Spleen (tissue), 7 donors: ENCODE results near the gene NCOA3.

ENCODE experiments used
- POLR2A ChIP-seq, 3 donors: fragments of 450-650 bp; IDR thresholded peaks; one replicate each; pipeline ENCODE4 v1.5.1; 2017; ENCODE audit warnings: antibody characterized with exemption in 3 of 3, mild to moderate bottlenecking in 1 of 3
- TF ChIP-seq, protein P1 (sequence below), 11 experiments: fragments of 200-600 bp in 7 of 11; fragments of 450-650 bp in 4 of 11; sonication (generic) in 4 of 11; IDR thresholded peaks in 8 of 11; conservative IDR thresholded peaks in 3 of 11; 1 replicate in 7 of 11; 2 replicates in 4 of 11; pipeline versions ENCODE4 v1.4.0 to v1.8.0; 2016 to 2021; ENCODE audit warnings: antibody characterized with exemption in 11 of 11, inconsistent platforms in 4 of 11, mild to moderate bottlenecking in 1 of 11
- donor health status: DM: no; HTN: no; CAD: no; lungs with moderate emphysema.
- donor health status: DM: no; HTN: no; CAD: no.
- donor health status: DM: no; HTN: no; CAD: no.

DNA sequence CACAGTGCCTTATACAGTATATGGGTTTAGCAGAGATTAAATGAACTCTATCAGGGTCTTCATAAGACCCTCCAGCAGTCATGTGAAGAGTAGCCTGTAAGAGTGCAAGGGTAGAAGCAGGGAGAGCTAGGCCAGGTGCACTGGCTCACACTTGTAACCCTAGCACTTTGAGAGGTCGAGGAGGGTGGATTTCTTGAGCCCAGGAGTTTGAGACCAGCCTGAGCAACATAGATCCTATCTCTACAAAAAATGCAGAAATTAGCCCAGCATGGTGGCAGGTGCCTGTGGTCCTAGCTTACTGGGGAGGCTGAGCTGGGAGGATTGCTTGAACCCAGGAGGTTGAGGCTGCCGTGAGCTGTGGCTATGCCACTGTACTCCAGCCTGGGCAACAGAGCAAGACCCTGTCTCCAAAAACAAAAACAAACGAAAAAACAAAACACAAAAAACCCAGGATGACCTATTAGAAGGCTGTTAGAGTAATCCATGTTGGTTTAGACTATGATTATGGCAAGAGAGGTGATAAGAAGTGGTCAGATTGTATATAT lies 31.9 kb downstream of the NCOA3 start:
- TF ChIP-seq POLR2A (IDR thresholded peaks at IDR 0.05) = no peak
- TF ChIP-seq, protein P1, sequence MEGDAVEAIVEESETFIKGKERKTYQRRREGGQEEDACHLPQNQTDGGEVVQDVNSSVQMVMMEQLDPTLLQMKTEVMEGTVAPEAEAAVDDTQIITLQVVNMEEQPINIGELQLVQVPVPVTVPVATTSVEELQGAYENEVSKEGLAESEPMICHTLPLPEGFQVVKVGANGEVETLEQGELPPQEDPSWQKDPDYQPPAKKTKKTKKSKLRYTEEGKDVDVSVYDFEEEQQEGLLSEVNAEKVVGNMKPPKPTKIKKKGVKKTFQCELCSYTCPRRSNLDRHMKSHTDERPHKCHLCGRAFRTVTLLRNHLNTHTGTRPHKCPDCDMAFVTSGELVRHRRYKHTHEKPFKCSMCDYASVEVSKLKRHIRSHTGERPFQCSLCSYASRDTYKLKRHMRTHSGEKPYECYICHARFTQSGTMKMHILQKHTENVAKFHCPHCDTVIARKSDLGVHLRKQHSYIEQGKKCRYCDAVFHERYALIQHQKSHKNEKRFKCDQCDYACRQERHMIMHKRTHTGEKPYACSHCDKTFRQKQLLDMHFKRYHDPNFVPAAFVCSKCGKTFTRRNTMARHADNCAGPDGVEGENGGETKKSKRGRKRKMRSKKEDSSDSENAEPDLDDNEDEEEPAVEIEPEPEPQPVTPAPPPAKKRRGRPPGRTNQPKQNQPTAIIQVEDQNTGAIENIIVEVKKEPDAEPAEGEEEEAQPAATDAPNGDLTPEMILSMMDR (IDR thresholded peaks at IDR 0.05 in 8 of 11, conservative IDR thresholded peaks at IDR 0.05 in 3 of 11) = no peak
